Thyroid gland (tissue), 4 donors: ENCODE data around the gene SMIM24.

Experiments
- POLR2A ChIP-seq, 2 donors: fragments of 450-650 bp; IDR thresholded peaks; one replicate each; pipeline ENCODE4 v1.6.1; 2017; ENCODE audit warnings: antibody characterized with exemption in 2 of 2, mild to moderate bottlenecking in 2 of 2, moderate library complexity in 1 of 2
- TF ChIP-seq, protein P1 (sequence below), 6 experiments: fragments of 200-600 bp in 3 of 6; fragments of 450-650 bp in 3 of 6; sonication (generic) in 3 of 6; IDR thresholded peaks; one replicate each; pipeline ENCODE4 v1.5.1; 2016 to 2019; ENCODE audit warnings: antibody characterized with exemption in 6 of 6, mild to moderate bottlenecking in 2 of 6, inconsistent platforms in 1 of 6, moderate library complexity in 1 of 6

DNA sequence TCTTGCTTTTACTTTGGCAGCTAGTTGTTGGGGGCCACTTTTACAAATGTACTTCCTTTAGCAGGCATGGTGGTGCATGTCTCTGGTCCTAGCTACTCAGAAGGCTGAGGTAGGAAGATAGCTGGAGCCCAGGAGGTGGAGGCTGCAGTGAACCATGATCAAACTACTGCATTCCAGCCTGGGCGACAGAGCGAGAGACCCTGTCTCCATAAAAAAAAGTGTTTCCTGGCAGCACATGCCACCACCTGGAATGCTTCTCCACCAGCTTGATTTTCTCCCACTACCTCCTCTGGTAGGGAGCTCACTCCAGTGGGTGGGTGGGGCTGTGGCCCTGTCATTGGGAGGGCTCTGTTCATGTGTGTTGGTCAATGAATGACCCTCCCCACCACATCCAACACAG is 38.3 kb upstream of the SMIM24 start:
- TF ChIP-seq, protein P1, sequence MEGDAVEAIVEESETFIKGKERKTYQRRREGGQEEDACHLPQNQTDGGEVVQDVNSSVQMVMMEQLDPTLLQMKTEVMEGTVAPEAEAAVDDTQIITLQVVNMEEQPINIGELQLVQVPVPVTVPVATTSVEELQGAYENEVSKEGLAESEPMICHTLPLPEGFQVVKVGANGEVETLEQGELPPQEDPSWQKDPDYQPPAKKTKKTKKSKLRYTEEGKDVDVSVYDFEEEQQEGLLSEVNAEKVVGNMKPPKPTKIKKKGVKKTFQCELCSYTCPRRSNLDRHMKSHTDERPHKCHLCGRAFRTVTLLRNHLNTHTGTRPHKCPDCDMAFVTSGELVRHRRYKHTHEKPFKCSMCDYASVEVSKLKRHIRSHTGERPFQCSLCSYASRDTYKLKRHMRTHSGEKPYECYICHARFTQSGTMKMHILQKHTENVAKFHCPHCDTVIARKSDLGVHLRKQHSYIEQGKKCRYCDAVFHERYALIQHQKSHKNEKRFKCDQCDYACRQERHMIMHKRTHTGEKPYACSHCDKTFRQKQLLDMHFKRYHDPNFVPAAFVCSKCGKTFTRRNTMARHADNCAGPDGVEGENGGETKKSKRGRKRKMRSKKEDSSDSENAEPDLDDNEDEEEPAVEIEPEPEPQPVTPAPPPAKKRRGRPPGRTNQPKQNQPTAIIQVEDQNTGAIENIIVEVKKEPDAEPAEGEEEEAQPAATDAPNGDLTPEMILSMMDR (IDR thresholded peaks at IDR 0.05): no peak
- no peak for TF ChIP-seq POLR2A (IDR thresholded peaks at IDR 0.05)
